ENCODE data around the gene SELENOH. TPM values are rescaled to one million over a fixed set of nuclear protein-coding genes. Genes with fewer than 3 reads are reported as not detected.

SELENOH gene
- 49.3 and 68.5 TPM in 2 replicates for total RNA-seq

GRCh38 chr11:57741132-57742086 lies at the start of gene SELENOH:
TSS of gene SELENOH (plus strand) at chr11:57741491. CDS start at chr11:57741596, 105 bp downstream.

GRCh38 chr11:57711414-57712255 lies 29.7 kb upstream of the SELENOH start, which contains the start of gene MED19:
TSS of gene MED19 (minus strand) at chr11:57712215. CDS start at chr11:57712179, 36 bp downstream.

GRCh38 chr11:57712256-57713150 lies 28.8 kb upstream of the SELENOH start, which contains the start of gene TMX2:
TSS of gene TMX2 (plus strand) at chr11:57712593. CDS start at chr11:57712619, 26 bp downstream.

GRCh38 chr11:57751676-57752253 lies 10.5 kb downstream of the SELENOH start, which contains the start of gene BTBD18:
TSS of gene BTBD18 (minus strand) at chr11:57751819. CDS start at chr11:57751188, 631 bp downstream.

GRCh38 chr11:57761301-57762234 lies 20.3 kb downstream of the SELENOH start, which contains the start of gene CTNND1:
TSS of gene CTNND1 (plus strand) at chr11:57761802. CDS start at chr11:57791479, 29,677 bp downstream.

Other genes with a start within 250 kb of the SELENOH start
- gene SLC43A1, start 225.8 kb upstream of the SELENOH start, total RNA-seq = 8.7 and 15.5 TPM in 2 replicates
- 44.8 and 75.6 TPM in 2 replicates for gene TIMM10, start 210.7 kb upstream of the SELENOH start, total RNA-seq
- not detected in 2 replicates for gene SMTNL1, start 203.9 kb upstream of the SELENOH start, total RNA-seq
- 32.7 and 45.5 TPM in 2 replicates for gene UBE2L6, start 173.8 kb upstream of the SELENOH start, total RNA-seq
- 0.13 and 0.16 TPM in 2 replicates for gene SERPING1, start 143.8 kb upstream of the SELENOH start, total RNA-seq
- gene YPEL4, start 91.6 kb upstream of the SELENOH start, total RNA-seq = 0.16 TPM in 1 of 2 replicates, not detected in the other
- gene CLP1, start 83.7 kb upstream of the SELENOH start, total RNA-seq = 16.7 and 24.8 TPM in 2 replicates
- gene ZDHHC5, start 73.4 kb upstream of the SELENOH start, total RNA-seq = 24.0 and 41.2 TPM in 2 replicates
- gene MED19, start 29.3 kb upstream of the SELENOH start, total RNA-seq = 15.2 and 16.4 TPM in 2 replicates
- gene TMX2, start 28.9 kb upstream of the SELENOH start, total RNA-seq = 40.0 and 72.9 TPM in 2 replicates
- gene BTBD18, start 10.3 kb downstream of the SELENOH start, total RNA-seq = not detected in 2 replicates
- 169 and 366 TPM in 2 replicates for gene CTNND1, start 20.3 kb downstream of the SELENOH start, total RNA-seq

All from bladder microvascular endothelial cell (primary cell).